GM21576 (cell line): ENCODE results near the gene PRG2.

Experiments
- ATAC-seq: cut with Tn5 transposase; IDR thresholded peaks from one replicate; pipeline ENCODE4 v1.9.1; 2021; ENCODE audit warnings: mild to moderate bottlenecking, moderate library complexity; ENCODE audit not compliant: unreplicated experiment

Gene PRG2, protein sequence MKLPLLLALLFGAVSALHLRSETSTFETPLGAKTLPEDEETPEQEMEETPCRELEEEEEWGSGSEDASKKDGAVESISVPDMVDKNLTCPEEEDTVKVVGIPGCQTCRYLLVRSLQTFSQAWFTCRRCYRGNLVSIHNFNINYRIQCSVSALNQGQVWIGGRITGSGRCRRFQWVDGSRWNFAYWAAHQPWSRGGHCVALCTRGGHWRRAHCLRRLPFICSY

GRCh38 chr11:57390535-57390934, at the start of gene PRG2:
Gene PRG2 (minus strand): TSS chr11:57390650. CDS start chr11:57389944, 706 bp downstream.
- no peak for ATAC-seq

GRCh38 chr11:57439786-57440185, 49.3 kb upstream of the PRG2 start:
- no peak for ATAC-seq

DNA sequence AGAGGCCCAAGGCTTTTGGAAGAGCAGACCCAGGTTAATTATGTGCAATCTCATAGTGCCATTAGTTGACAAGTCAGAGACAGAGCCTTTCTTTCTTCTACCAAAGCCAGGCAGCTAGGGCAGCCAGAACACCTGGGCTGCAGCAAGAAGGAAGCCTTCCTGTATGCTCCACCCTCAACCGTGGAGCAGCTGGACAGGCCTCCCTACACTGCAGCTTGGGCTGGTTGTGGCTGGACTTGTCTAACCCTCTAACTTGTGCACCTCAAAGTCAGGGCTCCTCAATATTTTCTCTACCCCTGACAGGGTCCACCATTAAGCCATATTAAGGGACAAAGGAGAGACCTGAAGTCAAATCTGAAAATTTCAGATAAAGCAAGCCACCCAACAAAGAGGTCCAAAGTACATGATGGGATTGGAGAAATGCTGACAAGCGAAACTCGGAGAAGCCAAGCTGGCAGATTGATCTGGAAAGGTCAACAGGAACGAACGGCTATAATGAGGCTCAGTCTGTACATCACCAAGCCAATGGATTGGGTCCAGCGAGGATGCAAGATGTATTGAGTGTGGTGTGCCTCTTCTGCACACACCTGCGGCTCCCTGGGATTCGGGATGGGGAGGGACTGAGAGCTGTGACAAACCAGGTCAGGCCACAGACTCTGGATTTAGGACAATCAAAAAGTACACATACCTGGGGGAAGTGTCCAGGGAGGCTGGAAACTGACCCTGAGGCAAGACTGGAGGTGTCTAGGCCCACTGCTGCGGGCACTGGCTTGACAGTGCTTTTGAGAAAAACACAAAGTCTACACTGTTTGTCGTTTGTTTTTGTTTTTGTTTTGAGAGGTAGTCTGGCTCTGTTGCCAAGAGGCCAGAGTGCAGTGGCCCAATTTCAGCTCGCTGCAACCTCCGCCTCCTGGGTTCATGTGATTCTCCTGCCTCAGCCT, 48.2 kb upstream of the PRG2 start:
- ATAC-seq, result no peak

DNA sequence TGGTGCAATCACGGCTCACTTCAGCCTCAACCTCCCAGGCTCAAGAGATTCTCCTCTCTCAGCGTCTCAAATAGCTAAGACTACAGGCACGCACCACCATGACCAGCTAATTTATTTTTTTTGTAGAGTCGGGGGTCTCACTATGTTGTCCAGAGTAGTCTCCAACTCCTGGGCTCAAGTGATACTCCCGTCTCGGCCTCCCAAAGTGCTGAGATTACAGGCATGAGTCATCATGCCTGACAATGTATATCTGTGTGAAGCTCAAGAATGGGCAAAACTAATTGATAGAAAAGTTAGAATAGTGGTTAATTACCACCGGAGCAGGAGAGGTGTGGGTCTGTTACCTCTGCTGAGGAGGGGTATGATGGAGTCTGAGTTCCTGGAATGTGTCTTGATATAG, 45.6 kb upstream of the PRG2 start:
- ATAC-seq, result no peak

GRCh38 chr11:57434640-57435546, 44.4 kb upstream of the PRG2 start:
- ATAC-seq, result no peak

DNA sequence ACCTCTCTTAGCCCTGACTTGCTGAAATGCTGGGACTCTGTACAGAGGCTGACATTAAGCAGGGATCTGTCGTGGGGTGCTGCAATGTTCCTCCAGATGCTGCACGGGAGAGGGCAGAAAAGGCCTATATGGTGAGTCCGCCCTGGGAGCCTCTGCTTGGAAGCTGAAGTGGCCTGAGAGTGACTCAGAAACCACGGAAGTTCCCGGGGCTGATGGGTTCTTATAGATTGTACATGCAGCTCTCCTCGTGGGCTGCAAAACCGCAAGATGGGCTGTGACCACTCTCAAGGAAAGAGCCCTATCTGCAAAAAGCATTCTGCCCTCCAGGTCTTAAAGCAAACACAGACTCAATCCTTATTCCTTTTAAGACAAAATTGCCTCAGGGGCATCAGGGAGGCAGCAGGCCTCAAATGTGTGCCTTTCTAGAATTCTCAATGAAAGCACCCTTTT, 42.3 kb upstream of the PRG2 start:
- ATAC-seq, result no peak

- no peak for ATAC-seq
Observed at GRCh38 chr11:57432149-57432561, 41.7 kb upstream of the PRG2 start.

GRCh38 chr11:57430952-57431351, 40.5 kb upstream of the PRG2 start:
- no peak for ATAC-seq

- no peak for ATAC-seq
Observed at GRCh38 chr11:57429946-57430345, 39.5 kb upstream of the PRG2 start.

GRCh38 chr11:57428643-57429042, 38.2 kb upstream of the PRG2 start:
- no peak for ATAC-seq

- no peak for ATAC-seq
Observed at GRCh38 chr11:57427727-57428082, 37.3 kb upstream of the PRG2 start.

DNA sequence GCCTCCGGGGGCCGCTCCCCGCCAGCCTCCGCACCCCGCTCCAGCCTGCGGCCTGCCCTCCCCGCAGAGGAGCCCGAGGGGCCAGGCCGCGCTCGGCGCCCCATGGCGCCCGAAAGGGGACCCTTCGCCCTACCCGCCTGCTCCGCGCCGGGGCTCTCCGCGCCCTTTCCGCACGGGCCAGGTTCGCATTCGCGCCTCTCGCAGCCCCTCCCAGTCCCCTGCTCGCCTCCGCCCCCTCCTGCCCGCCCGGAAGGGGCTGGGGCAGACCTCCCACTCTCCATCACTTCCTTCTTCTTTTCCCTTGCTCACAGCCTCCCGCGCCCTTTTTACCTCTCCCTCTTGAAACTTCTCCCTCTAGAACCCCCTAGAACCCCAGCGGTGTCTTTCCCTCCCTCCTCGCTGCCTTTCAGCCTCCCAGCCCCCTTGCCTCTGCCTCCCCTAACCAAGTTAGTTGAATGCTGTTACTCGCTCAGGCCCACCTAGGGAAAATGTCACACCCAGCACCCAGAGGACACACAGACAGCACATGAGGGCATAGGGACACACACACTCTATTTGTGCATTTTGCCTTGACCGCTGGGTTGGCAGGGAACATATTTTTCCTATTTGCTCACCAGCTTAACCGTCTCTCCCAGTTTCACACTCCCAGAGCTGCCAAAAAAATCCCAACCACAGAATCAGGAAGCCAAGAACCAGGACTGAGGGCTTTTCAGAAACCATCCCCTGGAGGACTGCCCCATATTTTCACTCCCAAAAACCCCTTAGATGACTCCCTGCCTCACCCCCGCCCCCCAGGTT, 36.7 kb upstream of the PRG2 start, which contains the start of gene SLC43A3:
Gene SLC43A3 (minus strand): TSS at position 193 of the 798 bp plus-strand sequence. CDS start 949 bp downstream, outside the sequence.
- ATAC-seq, result peak; percentile 55

DNA sequence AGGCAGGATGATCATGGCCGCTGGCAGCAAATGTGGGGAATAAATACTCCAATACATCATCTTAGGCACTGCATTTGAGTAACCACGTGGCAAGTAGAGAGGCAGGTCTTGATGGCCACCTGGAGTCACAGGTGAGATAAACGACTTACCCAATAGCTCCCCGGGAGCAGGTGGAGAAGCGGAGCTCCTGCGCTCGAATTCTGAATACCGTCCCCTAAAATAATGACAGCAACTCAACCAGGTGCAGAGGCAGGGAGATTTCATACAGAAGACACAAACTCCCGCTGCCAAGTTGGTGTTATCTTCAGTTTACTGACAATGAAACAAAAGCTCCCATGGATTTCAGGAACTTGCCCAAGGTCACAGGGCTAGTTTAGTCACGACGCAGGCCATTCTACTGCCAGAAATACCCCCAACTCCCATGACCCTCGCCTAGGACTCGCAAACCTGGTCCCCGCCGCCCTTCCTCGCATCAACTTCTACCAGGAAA, 36.0 kb upstream of the PRG2 start:
- no peak for ATAC-seq

- ATAC-seq, result no peak
Observed at GRCh38 chr11:57425565-57426438, 35.4 kb upstream of the PRG2 start.

- ATAC-seq, result peak; percentile 88
Observed at GRCh38 chr11:57424792-57425564, 34.5 kb upstream of the PRG2 start.

- ATAC-seq, result no peak
Observed at GRCh38 chr11:57424137-57424791, 33.8 kb upstream of the PRG2 start.

DNA sequence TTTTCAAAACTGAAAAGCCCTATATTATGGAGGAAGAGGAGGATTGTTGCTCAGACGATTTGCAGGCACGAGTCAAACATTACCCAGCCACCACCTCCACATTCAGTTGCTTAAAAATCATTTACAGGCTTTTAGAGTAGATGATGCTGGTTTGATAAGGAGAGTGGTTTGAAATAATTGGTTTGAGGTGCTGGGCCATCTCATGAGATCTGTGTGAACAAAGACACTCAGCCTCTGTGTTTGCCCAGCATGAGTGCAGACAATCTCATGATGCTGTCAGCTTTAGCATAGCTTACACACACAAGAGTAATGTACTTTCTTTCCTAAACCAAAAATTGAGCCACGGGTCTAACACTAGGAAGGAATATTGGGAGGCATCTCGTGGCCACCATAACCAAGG, 32.2 kb upstream of the PRG2 start:
- ATAC-seq, result no peak

- ATAC-seq, result no peak
Observed at GRCh38 chr11:57421805-57422204, 31.4 kb upstream of the PRG2 start.
